ENCODE results near the gene UROC1. TPM values are rescaled to one million over a fixed set of nuclear protein-coding genes. Genes with fewer than 3 reads are reported as not detected.

The UROC1 gene
- total and polyA plus RNA-seq, 4 experiments from 2014 or later, result not detected

DNA sequence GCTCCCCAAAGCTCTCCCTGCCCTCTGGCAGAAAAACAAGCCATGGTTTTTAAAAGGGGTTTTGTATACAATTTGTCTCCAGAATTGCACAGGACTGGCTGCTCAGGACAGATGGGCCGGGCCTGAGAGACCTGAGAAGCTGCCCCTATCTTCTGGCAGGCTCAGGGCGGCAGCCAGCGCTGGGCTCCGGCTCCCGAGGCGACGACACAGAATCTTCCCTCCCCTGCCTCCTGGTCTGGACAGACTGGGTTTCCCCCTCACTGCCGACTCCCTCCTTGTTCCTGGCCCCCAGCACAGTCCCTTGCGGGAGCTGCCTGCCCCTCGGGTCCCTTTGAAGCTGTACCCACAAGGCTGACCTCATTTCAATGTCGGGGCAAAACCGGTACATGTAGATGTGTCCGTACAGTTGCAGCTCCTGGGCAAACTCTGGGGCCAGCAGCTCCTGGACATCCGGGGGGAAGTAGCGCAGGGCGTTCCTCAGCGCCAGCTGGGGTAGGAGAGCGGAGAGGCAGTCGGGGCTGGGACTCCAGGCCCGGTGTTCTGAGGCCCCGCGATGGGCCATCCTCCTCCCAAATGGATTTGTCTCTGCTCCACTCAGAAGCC, 7.2 kb downstream of the UROC1 start:
- intact Hi-C loops (cut with micrococcal nuclease), result no loop called here
- ChIA-PET CTCF (ENCODE audit: partially characterized antibody) (interaction anchor here (2.6 kb wide), 1 partner anchor 12 kb away, joined by 14 read pairs; the partner anchor contains the start of gene CHST13), POLR2A (ENCODE audit: partially characterized antibody) (no interaction called here)
- H3K4me3 ChIP-seq (ENCODE audit: low read length in 2 of 2), result no peak overlapping the region
- Mint-ChIP-seq H3K27ac (no peak overlapping the region), H3K36me3 (no peaks in the 10 kb centered on the region), H3K4me1 (no peaks in the 10 kb centered on the region), H3K9me3 (peaks cover 0 to 4% (median 0%) of the 10 kb centered on the region in 8 donors), H3K27me3 (no peaks in the 10 kb centered on the region), H3K4me3 (no peak overlapping the region)
- H3K27ac ChIP-seq (ENCODE audit: low read depth, low read length), result no peak overlapping the region
- H3K36me3 ChIP-seq (ENCODE audit: insufficient read depth, low read length), result no peaks in the 10 kb centered on the region
- no peak for DNase-seq
- H3K4me1 ChIP-seq (ENCODE audit: insufficient read depth, low read length), result no peaks in the 10 kb centered on the region
- H3K27me3 ChIP-seq (ENCODE audit: insufficient read depth, low read length), result no peaks in the 10 kb centered on the region
- no peaks in the 10 kb centered on the region for H3K9me3 ChIP-seq (ENCODE audit: control insufficient read depth in 1 of 2, low read length in 2 of 2)

DNA sequence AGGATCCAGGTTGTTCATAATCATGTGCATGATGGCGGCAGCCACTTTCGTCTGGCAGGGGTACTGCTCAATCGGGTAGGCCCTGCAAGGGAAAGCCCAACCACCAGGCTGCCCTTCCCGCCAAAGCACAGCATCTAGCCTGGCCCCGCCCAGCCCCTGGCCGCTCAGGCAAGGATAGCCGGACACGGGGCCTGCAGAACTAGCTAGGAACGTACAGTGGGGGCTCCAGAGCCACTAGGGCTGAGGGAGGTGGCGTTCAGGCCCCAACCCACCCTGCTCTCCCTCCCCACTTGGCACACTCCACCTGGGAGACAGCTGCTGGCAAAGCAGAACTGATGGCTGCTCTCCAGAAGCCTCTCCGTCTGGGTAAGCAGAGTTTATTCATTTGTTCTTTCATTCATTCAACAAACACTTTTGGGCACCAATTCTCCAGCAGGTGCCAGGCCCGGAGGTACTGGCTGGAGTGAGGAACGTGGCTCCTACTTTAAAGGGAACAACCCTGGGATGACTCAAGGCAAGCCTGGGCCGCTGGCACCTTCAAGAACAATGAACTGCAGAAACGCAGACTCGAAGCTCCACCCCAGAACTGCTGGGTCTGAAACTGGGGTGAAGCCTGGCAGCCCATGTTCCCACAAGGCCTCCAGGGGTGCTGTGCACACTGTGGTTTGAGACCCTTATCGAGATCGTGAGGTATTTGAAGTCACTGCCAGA, 7.8 kb downstream of the UROC1 start:
- Mint-ChIP-seq H3K27me3 (peaks cover 4% of the 10 kb centered on the region in 2 donors), H3K4me1 (no peaks in the 10 kb centered on the region), H3K27ac (no peak overlapping the region), H3K9me3 (peaks cover 0 to 4% (median 0%) of the 10 kb centered on the region in 8 donors), H3K4me3 (no peak overlapping the region), H3K36me3 (no peaks in the 10 kb centered on the region)
- Histone ChIP-seq H3K27ac (ENCODE audit: low read depth, low read length) (no peak overlapping the region), H3K9me3 (ENCODE audit: control insufficient read depth in 1 of 2, low read length in 2 of 2) (no peaks in the 10 kb centered on the region), H3K27me3 (ENCODE audit: insufficient read depth, low read length) (no peaks in the 10 kb centered on the region), H3K4me3 (ENCODE audit: low read length in 2 of 2) (no peak overlapping the region), H3K4me1 (ENCODE audit: insufficient read depth, low read length) (no peaks in the 10 kb centered on the region), H3K36me3 (ENCODE audit: insufficient read depth, low read length) (no peaks in the 10 kb centered on the region)
- intact Hi-C loops (cut with micrococcal nuclease), result no loop called here
- CTCF ChIA-PET (ENCODE audit: partially characterized antibody), result interaction anchor here (2.6 kb wide), 1 partner anchor 13 kb away, joined by 14 read pairs; the partner anchor contains the start of gene CHST13
- POLR2A ChIA-PET (ENCODE audit: partially characterized antibody), result no interaction called here
- DNase-seq, result no peak

DNA sequence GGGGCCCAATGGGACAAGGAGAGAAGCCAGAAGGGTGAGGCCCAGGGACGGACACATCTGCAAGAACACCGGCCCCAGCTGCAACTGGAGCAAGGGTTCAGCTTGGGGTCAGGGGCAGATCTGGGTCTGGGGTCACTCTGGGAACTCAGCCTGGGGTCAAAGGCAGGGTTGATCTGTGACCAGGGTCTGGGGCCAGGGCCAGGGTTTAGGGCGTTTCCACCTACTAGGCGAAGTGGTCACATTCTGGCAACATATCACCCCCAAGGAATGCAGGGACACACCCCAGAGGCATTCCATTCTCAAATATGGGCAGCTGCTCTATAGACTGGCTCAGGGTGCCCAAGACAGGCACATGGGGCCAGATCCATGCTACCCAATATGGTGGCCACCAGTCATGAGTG, 9.0 kb downstream of the UROC1 start:
- Histone ChIP-seq H3K27me3 (ENCODE audit: insufficient read depth, low read length) (no peaks in the 10 kb centered on the region), H3K27ac (ENCODE audit: low read depth, low read length) (no peak overlapping the region), H3K36me3 (ENCODE audit: insufficient read depth, low read length) (no peaks in the 10 kb centered on the region), H3K4me3 (ENCODE audit: low read length in 2 of 2) (no peak overlapping the region), H3K4me1 (ENCODE audit: insufficient read depth, low read length) (no peaks in the 10 kb centered on the region), H3K9me3 (ENCODE audit: control insufficient read depth in 1 of 2, low read length in 2 of 2) (no peaks in the 10 kb centered on the region)
- no peaks in the 10 kb centered on the region for H3K4me1 Mint-ChIP-seq
- intact Hi-C loops (cut with micrococcal nuclease), result no loop called here
- no peaks in the 10 kb centered on the region for H3K36me3 Mint-ChIP-seq
- no peak for DNase-seq
- POLR2A ChIA-PET (ENCODE audit: partially characterized antibody), result no interaction called here
- CTCF ChIA-PET (ENCODE audit: partially characterized antibody), result interaction anchor here (1.4 kb wide), 1 partner anchor 14 kb away, joined by 6 read pairs; no protein-coding TSS in a partner anchor
- H3K4me3 Mint-ChIP-seq, result no peak overlapping the region
- peaks cover 0 to 4% (median 0%) of the 10 kb centered on the region in 8 donors for H3K9me3 Mint-ChIP-seq
- H3K27me3 Mint-ChIP-seq, result peaks cover 4 to 6% of the 10 kb centered on the region in 2 donors
- no peak overlapping the region for H3K27ac Mint-ChIP-seq

DNA sequence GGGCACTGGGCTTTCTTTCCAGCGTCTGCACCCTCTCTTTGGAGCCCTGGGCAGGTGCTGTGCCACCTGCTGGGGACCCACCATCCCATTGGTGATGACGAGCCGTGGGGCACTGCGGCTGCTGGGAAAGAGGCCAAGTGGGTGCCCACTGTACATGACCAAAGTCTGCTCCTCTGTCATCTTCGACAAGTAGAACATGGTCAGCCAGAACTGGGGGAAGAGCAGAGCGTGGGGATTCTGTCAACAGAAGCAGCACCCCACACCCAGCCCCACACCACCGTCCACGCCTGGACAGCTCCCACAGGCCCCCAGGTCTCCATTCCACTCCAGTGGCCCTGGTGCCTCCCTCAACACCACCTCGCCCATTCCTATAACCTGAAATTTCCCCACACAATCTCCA, 9.7 kb downstream of the UROC1 start:
- Histone ChIP-seq H3K4me3 (ENCODE audit: low read length in 2 of 2) (no peak overlapping the region), H3K36me3 (ENCODE audit: insufficient read depth, low read length) (no peaks in the 10 kb centered on the region), H3K9me3 (ENCODE audit: control insufficient read depth in 1 of 2, low read length in 2 of 2) (no peaks in the 10 kb centered on the region), H3K27me3 (ENCODE audit: insufficient read depth, low read length) (no peaks in the 10 kb centered on the region), H3K4me1 (ENCODE audit: insufficient read depth, low read length) (no peaks in the 10 kb centered on the region), H3K27ac (ENCODE audit: low read depth, low read length) (no peak overlapping the region)
- POLR2A ChIA-PET (ENCODE audit: partially characterized antibody), result no interaction called here
- CTCF ChIA-PET (ENCODE audit: partially characterized antibody), result interaction anchor here (1.4 kb wide), 1 partner anchor 15 kb away, joined by 6 read pairs; no protein-coding TSS in a partner anchor
- Mint-ChIP-seq H3K36me3 (no peaks in the 10 kb centered on the region), H3K27ac (no peak overlapping the region), H3K27me3 (peaks cover 4 to 6% of the 10 kb centered on the region in 2 donors), H3K4me1 (no peaks in the 10 kb centered on the region), H3K4me3 (no peak overlapping the region), H3K9me3 (peaks cover 0 to 4% (median 0%) of the 10 kb centered on the region in 8 donors)
- intact Hi-C loops (cut with micrococcal nuclease), result no loop called here
- no peak for DNase-seq

DNA sequence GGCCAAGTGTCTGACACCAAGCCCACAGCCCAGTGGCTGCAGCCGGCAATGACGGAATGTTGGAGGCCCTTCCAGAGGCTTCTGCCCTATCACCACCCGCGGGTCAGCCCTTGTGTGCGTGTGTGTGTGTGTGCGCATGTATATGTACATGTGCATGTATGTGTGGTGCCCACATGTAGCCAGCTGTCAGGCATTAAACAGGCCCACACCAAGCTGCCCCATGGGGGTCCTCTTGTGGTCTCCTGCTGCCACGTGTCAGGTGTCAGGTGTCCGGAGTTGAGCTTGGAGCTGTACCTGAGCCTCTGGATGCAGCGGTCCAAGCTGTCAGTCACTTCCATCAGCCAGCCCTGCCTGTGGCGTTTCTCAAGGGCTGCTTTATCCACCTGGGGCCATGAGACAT, 13.9 kb downstream of the UROC1 start:
- H3K27ac ChIP-seq (ENCODE audit: low read depth, low read length), result no peak overlapping the region
- intact Hi-C loops (cut with micrococcal nuclease), result no loop called here
- no peaks in the 10 kb centered on the region for H3K27me3 ChIP-seq (ENCODE audit: insufficient read depth, low read length)
- H3K36me3 Mint-ChIP-seq, result no peaks in the 10 kb centered on the region
- ChIA-PET POLR2A (ENCODE audit: partially characterized antibody) (no interaction called here), CTCF (ENCODE audit: partially characterized antibody) (interaction anchor here (0.8 kb wide), 1 partner anchor 19 kb away, joined by 3 read pairs; no protein-coding TSS in a partner anchor)
- peaks cover 4 to 6% of the 10 kb centered on the region in 2 donors for H3K27me3 Mint-ChIP-seq
- no peak overlapping the region for H3K4me3 Mint-ChIP-seq
- H3K27ac Mint-ChIP-seq, result no peak overlapping the region
- no peaks in the 10 kb centered on the region for H3K4me1 Mint-ChIP-seq
- no peaks in the 10 kb centered on the region for H3K4me1 ChIP-seq (ENCODE audit: insufficient read depth, low read length)
- no peaks in the 10 kb centered on the region for H3K36me3 ChIP-seq (ENCODE audit: insufficient read depth, low read length)
- no peak overlapping the region for H3K4me3 ChIP-seq (ENCODE audit: low read length in 2 of 2)
- DNase-seq, result no peak
- no peaks in the 10 kb centered on the region for H3K9me3 ChIP-seq (ENCODE audit: control insufficient read depth in 1 of 2, low read length in 2 of 2)
- peaks cover 0 to 4% (median 0%) of the 10 kb centered on the region in 8 donors for H3K9me3 Mint-ChIP-seq

DNA sequence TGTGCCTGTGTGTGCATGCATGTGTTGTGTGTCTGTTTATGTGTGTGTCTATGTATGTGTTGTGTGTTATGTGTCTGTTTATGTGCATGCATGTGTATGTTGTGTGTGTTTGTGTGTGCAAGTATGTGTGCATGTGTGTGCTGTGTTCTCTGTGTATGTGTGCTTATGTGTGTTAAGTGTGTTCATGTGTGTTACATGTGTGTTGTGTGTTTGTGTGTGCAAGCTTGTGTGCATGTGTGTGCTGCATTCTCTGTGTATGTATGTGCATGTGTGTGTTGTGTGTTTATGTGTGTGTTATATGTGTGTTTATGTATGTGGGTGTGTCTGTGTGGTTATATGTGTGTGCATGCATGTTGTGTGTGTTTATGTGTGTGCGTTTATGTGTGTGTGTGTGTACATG, 14.9 kb downstream of the UROC1 start:
- H3K4me1 ChIP-seq (ENCODE audit: insufficient read depth, low read length), result no peaks in the 10 kb centered on the region
- no peak overlapping the region for H3K4me3 Mint-ChIP-seq

DNA sequence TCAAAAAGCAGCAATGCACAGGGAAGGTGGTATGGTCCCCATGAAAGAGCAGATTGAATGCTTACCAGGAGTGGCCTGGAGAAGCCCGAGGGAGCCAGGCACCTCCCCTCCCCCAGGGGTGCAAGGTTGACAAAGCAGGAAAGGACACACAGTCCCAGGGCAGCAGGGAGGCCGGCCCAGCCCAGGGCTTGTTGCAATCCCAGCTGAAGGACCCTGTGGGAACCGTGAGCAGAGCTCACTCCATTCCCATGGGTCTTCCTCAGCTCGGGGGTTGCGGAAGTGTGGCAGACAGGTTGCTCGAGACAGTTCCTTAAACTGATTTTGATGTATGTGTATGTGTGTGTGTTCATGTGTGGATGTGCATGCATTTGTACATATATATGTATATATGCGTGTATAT, 15.8 kb downstream of the UROC1 start:
- Histone ChIP-seq H3K36me3 (ENCODE audit: insufficient read depth, low read length) (no peaks in the 10 kb centered on the region), H3K9me3 (ENCODE audit: control insufficient read depth in 1 of 2, low read length in 2 of 2) (no peaks in the 10 kb centered on the region), H3K27me3 (ENCODE audit: insufficient read depth, low read length) (no peaks in the 10 kb centered on the region), H3K4me1 (ENCODE audit: insufficient read depth, low read length) (no peaks in the 10 kb centered on the region), H3K4me3 (ENCODE audit: low read length in 2 of 2) (no peak overlapping the region), H3K27ac (ENCODE audit: low read depth, low read length) (no peak overlapping the region)
- POLR2A ChIA-PET (ENCODE audit: partially characterized antibody), result no interaction called here
- intact Hi-C loops (cut with micrococcal nuclease), result no loop called here
- Mint-ChIP-seq H3K27me3 (peaks cover 4 to 6% of the 10 kb centered on the region in 2 donors), H3K4me1 (no peaks in the 10 kb centered on the region), H3K27ac (no peak overlapping the region), H3K9me3 (no peaks in the 10 kb centered on the region), H3K36me3 (no peaks in the 10 kb centered on the region), H3K4me3 (no peak overlapping the region)
- no peak for DNase-seq
- CTCF ChIA-PET (ENCODE audit: partially characterized antibody), result no interaction called here

More for the DNA sequence above, 14.9 kb downstream of the UROC1 start:
- ChIA-PET POLR2A (ENCODE audit: partially characterized antibody) (no interaction called here), CTCF (ENCODE audit: partially characterized antibody) (interaction anchor here (0.6 kb wide), 1 partner anchor 20 kb away, joined by 3 read pairs; no protein-coding TSS in a partner anchor)
- no peaks in the 10 kb centered on the region for H3K27me3 ChIP-seq (ENCODE audit: insufficient read depth, low read length)
- Mint-ChIP-seq H3K27me3 (peaks cover 4 to 6% of the 10 kb centered on the region in 2 donors), H3K27ac (no peak overlapping the region), H3K4me1 (no peaks in the 10 kb centered on the region), H3K9me3 (no peaks in the 10 kb centered on the region), H3K36me3 (no peaks in the 10 kb centered on the region)
- no peaks in the 10 kb centered on the region for H3K9me3 ChIP-seq (ENCODE audit: control insufficient read depth in 1 of 2, low read length in 2 of 2)
- no peak overlapping the region for H3K4me3 ChIP-seq (ENCODE audit: low read length in 2 of 2)
- H3K27ac ChIP-seq (ENCODE audit: low read depth, low read length), result no peak overlapping the region
- H3K36me3 ChIP-seq (ENCODE audit: insufficient read depth, low read length), result no peaks in the 10 kb centered on the region
- intact Hi-C loops (cut with micrococcal nuclease), result no loop called here
- DNase-seq, result no peak

Data from CD4-positive, alpha-beta memory T cell (primary cell).